ENCODE results near the gene VWF.
"Not testable (repeated sequence)": the region's sequence is repeated elsewhere in the genome, so short reads cannot be mapped to it uniquely, and the experiment has no call there.

DNA sequence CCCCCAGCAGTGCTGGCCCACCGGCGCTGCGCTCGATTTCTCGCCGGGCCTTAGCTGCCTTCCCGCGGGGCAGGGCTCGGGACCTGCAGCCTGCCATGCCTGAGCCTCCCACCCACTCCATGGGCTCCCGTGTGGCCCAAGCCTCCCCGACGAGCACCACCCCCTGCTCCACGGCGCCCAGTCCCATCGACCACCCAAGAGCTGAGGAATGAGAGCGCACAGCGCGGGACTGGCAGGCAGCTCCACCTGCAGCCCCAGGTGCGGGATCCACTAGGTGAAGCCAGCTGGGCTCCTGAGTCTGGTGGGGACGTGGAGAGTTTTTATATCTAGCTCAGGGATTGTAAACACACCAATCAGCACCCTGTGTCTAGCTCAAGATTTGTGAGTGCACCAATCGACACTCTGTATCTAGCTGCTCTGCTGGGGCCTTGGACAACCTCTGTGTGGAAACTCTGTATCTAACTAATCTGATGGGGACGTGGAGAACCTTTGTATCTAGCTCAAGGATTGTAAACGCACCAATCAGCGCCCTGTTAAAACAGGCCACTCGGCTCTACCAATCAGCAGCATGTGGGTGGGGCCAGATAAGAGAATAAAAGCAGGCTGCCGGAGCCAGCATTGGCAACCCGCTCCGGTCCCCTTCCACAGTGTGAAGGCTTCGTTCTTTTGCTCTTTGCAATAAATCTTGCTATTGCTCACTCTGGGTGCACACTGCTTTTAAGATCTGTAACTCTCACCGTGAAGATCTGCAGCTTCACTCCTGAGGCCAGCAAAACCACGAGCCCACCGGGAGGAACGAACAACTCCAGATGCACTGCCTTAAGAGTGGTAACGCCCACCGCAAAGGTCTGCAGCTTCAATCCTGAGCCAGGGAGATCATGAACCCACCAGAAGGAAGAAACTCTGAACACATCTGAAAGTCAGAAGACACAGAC is 18.2 kb upstream of the VWF start:
- TF ChIP-seq, protein P1, sequence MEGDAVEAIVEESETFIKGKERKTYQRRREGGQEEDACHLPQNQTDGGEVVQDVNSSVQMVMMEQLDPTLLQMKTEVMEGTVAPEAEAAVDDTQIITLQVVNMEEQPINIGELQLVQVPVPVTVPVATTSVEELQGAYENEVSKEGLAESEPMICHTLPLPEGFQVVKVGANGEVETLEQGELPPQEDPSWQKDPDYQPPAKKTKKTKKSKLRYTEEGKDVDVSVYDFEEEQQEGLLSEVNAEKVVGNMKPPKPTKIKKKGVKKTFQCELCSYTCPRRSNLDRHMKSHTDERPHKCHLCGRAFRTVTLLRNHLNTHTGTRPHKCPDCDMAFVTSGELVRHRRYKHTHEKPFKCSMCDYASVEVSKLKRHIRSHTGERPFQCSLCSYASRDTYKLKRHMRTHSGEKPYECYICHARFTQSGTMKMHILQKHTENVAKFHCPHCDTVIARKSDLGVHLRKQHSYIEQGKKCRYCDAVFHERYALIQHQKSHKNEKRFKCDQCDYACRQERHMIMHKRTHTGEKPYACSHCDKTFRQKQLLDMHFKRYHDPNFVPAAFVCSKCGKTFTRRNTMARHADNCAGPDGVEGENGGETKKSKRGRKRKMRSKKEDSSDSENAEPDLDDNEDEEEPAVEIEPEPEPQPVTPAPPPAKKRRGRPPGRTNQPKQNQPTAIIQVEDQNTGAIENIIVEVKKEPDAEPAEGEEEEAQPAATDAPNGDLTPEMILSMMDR (IDR thresholded peaks at IDR 0.05; ENCODE audit: low read depth, low read length), result not testable (repeated sequence)
- not testable (repeated sequence) for TF ChIP-seq POLR2A (IDR thresholded peaks at IDR 0.05; ENCODE audit: extremely low read depth, insufficient read length)

Measured in NB4 (cell line).